GM18502 (cell line): ENCODE data around the gene HEXD.

Experiments used
- ATAC-seq: cut with Tn5 transposase; IDR thresholded peaks from one replicate; pipeline ENCODE4 v1.9.1; 2021; ENCODE audit warnings: mild to moderate bottlenecking; ENCODE audit not compliant: unreplicated experiment, poor library complexity

HEXD gene

GRCh38 chr17:82479602-82480001, 61.5 kb downstream of the HEXD start:
- no peak for ATAC-seq

GRCh38 chr17:82480318-82480717, 62.2 kb downstream of the HEXD start:
- no peak for ATAC-seq

GRCh38 chr17:82483204-82483660, 65.1 kb downstream of the HEXD start:
- no peak for ATAC-seq

- ATAC-seq = no peak
These were observed 65.7 kb downstream of the HEXD start for GRCh38 chr17:82483836-82484235.

- no peak for ATAC-seq
These were observed 68.3 kb downstream of the HEXD start for GRCh38 chr17:82486231-82487094.

GRCh38 chr17:82487910-82488309, 69.8 kb downstream of the HEXD start:
- ATAC-seq = no peak

- ATAC-seq = no peak
These were observed 71.0 kb downstream of the HEXD start for GRCh38 chr17:82489117-82489516.

- ATAC-seq = no peak
These were observed 71.8 kb downstream of the HEXD start for GRCh38 chr17:82489851-82490511.

GRCh38 chr17:82490512-82491195, 72.5 kb downstream of the HEXD start:
- no peak for ATAC-seq

GRCh38 chr17:82491196-82491530, 73.0 kb downstream of the HEXD start:
- ATAC-seq = no peak

GRCh38 chr17:82491533-82491932, 73.4 kb downstream of the HEXD start:
- ATAC-seq = no peak
